GM04503 (cell line): Measurements from ENCODE around the gene PDCD2.
"Not testable (repeated sequence)": the region's sequence is repeated elsewhere in the genome, so short reads cannot be mapped to it uniquely, and the experiment has no call there.

Experiments
- DNase-seq: peaks from one replicate; pipeline ENCODE4 v3.0.0-alpha.2; 2012; ENCODE audit warnings: low read depth

Gene PDCD2

GRCh38 chr6:170552765-170553533 is 31.5 kb downstream of the PDCD2 start, which contains the start of gene PSMB1:
Gene PSMB1 (minus strand): TSS chr6:170553307. CDS start chr6:170553242, 65 bp downstream.
- peak; percentile 77 for DNase-seq

DNA sequence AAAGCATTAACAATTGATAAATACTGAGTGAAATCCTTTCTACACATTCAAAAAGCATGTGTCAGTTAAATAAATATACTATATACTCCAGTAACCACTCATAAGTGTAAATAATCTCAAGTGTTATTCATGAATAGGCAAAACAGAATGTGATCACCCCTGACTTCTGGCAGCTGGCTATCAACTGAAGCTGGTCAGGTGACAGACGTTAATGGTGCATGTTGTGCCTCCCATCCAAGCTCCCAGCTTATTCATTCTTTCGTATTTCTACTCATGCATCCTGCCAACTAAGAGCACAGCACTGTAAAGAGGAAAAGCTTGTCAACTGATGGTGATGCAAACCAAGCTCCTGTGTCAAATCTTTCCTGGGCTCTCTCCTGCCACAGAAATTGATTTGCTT is 39.0 kb downstream of the PDCD2 start:
- DNase-seq = no peak

DNA sequence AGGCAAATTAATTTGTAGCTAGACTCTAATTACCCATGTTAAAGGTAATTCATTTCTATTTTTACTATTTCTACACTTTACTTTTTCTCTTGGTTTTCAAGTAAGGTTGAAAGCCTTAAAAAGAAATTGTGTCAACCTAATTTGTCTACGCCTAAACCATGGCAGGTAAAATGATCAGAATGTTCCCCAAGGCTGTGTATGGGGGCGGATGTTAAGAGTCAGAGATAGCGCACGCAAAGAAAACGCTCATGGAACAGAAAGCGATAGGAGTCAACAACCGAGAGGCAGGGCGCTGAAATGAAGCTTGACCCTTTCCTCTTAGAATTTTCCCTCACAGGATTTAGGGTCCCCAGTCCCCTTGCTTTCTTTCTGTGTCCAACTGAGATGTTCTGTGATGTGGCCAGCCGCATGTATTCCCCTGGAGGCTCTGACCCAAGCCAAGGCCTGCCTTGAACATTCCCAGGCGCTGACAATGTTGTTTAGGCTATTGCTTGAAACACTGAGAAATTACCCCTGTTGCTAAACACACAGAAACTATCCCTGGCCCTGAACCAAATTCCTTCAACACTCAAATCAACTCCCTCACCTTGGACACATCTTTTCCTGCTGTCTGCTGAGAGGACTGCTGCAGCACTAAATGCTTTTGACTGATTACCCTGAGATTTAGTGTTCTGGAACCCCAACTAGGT is 42.3 kb downstream of the PDCD2 start:
- DNase-seq = no peak

DNA sequence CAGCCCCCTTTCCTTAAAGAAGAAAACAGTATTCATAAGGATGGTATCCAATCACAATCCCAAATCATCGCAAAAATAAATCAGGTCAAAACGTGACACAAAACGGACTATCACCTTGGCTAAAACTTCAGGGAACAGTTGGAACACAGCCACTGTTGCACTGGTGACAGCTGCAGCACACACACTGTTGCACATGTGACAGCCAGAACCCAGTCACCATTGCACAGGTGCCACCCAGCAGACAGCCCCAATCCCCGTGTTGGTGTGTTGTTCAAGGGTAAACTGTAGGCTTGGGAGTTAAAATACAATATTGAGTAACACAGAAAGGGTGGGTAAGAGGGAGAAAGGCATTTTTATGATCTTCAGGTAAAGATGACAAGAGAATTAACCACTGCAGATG is 47.1 kb downstream of the PDCD2 start:
- DNase-seq = no peak

- DNase-seq = no peak
Observed at GRCh38 chr6:170536671-170537070, 47.8 kb downstream of the PDCD2 start.

DNA sequence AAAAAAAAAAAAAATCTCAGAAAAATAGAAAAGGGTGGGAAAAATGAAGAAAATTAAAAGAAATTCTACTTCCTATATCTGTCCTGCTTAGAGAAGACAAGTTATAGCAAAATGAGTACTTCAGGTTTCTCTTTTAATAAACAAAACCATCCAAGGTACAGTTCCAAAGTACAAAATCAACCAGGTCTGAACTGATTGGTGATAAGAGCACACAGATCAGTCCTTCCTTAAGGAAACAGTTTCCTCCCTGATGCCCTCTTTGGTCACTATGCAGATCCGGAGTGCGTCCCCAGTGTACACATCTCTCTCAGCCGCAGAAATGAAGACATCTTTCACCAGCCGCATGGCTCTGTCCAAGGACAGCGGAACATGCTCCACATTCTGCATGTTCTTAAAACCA is 49.4 kb downstream of the PDCD2 start:
- no peak for DNase-seq

- no peak for DNase-seq
Observed at GRCh38 chr6:170533792-170534191, 50.6 kb downstream of the PDCD2 start.

- no peak for DNase-seq
Observed at GRCh38 chr6:170532867-170533488, 51.5 kb downstream of the PDCD2 start.

- peak; percentile 35 for DNase-seq
Observed at GRCh38 chr6:170529839-170530469, 54.5 kb downstream of the PDCD2 start.

GRCh38 chr6:170527995-170528394 is 56.4 kb downstream of the PDCD2 start:
- not testable (repeated sequence) for DNase-seq

GRCh38 chr6:170525795-170526194 is 58.6 kb downstream of the PDCD2 start:
- no peak for DNase-seq
